ENCODE results near the gene RPL36A. TPM values are rescaled to one million over a fixed set of nuclear protein-coding genes. Genes with fewer than 3 reads are reported as not detected.

Gene RPL36A
- total RNA-seq, 2 experiments from 2014 or later: 340 to 709 TPM

GRCh38 chrX:101394372-101394771 lies 3.6 kb downstream of the RPL36A start:
- ChIA-PET CTCF (no interaction called here), POLR2A (interaction anchor here (0.6 kb wide), 1 partner anchor 12 kb away, joined by 3 read pairs; no protein-coding TSS in a partner anchor)
- Mint-ChIP-seq H3K27ac (peak overlapping the region; percentile 31), H3K4me3 (peak overlapping the region; percentile 95), H3K4me1 (peaks cover 6% of the 10 kb centered on the region), H3K27me3 (no peaks in the 10 kb centered on the region), H3K9me3 (ENCODE audit: low read depth) (no peaks in the 10 kb centered on the region), H3K36me3 (ENCODE audit: low read depth) (peaks cover 45% of the 10 kb centered on the region)
- intact Hi-C loops (cut with DNase I, micrococcal nuclease): loop anchor here in 1 of 2 experiments (5.0 kb wide), 4 partner anchors 297 to 572 kb away; partner anchors contain the start of genes CENPI, CSTF2, TRMT2B and ZMAT1
- no peak for DNase-seq
- no peak for ATAC-seq

- ChIA-PET POLR2A (no interaction called here), CTCF (interaction anchor here (0.6 kb wide), 1 partner anchor 33 kb away, joined by 3 read pairs; no protein-coding TSS in a partner anchor)
- Mint-ChIP-seq H3K9me3 (ENCODE audit: low read depth) (no peaks in the 10 kb centered on the region), H3K4me3 (no peak overlapping the region), H3K27ac (peak overlapping the region; percentile 58), H3K4me1 (peaks cover 6% of the 10 kb centered on the region), H3K36me3 (ENCODE audit: low read depth) (peaks cover 54% of the 10 kb centered on the region), H3K27me3 (no peaks in the 10 kb centered on the region)
- DNase-seq: no peak
- ATAC-seq: no peak
- intact Hi-C loops (cut with DNase I, micrococcal nuclease): no loop called here
These were observed 5.0 kb downstream of the RPL36A start for GRCh38 chrX:101395789-101396188.

- ChIA-PET POLR2A (no interaction called here), CTCF (no interaction called here)
- Mint-ChIP-seq H3K9me3 (ENCODE audit: low read depth) (no peaks in the 10 kb centered on the region), H3K4me3 (no peak overlapping the region), H3K36me3 (ENCODE audit: low read depth) (peaks cover 40% of the 10 kb centered on the region), H3K27ac (no peak overlapping the region), H3K4me1 (peaks cover 6% of the 10 kb centered on the region), H3K27me3 (no peaks in the 10 kb centered on the region)
- intact Hi-C loops (cut with DNase I, micrococcal nuclease): no loop called here
- DNase-seq (no peak), ATAC-seq (no peak)
These were observed 7.0 kb downstream of the RPL36A start for GRCh38 chrX:101397779-101398178.

GRCh38 chrX:101398694-101399093 lies 7.9 kb downstream of the RPL36A start:
- CTCF ChIA-PET: no interaction called here

GRCh38 chrX:101399825-101400224 lies 9.0 kb downstream of the RPL36A start:
- H3K9me3 Mint-ChIP-seq (ENCODE audit: low read depth): no peaks in the 10 kb centered on the region
- ChIA-PET POLR2A (no interaction called here), CTCF (no interaction called here)
- H3K27ac Mint-ChIP-seq: no peak overlapping the region
- ATAC-seq: no peak
- intact Hi-C loops (cut with DNase I, micrococcal nuclease): no loop called here
- no peak for DNase-seq
- peaks cover 35% of the 10 kb centered on the region for H3K36me3 Mint-ChIP-seq (ENCODE audit: low read depth)
- H3K27me3 Mint-ChIP-seq: no peaks in the 10 kb centered on the region
- no peak overlapping the region for H3K4me3 Mint-ChIP-seq
- peaks cover 3% of the 10 kb centered on the region for H3K4me1 Mint-ChIP-seq

More at GRCh38 chrX:101398694-101399093, 7.9 kb downstream of the RPL36A start:
- no peaks in the 10 kb centered on the region for H3K9me3 Mint-ChIP-seq (ENCODE audit: low read depth)
- no peaks in the 10 kb centered on the region for H3K27me3 Mint-ChIP-seq
- POLR2A ChIA-PET: no interaction called here
- peaks cover 33% of the 10 kb centered on the region for H3K36me3 Mint-ChIP-seq (ENCODE audit: low read depth)
- intact Hi-C loops (cut with DNase I, micrococcal nuclease): no loop called here
- H3K4me3 Mint-ChIP-seq: no peak overlapping the region
- no peak for DNase-seq
- ATAC-seq: no peak
- H3K27ac Mint-ChIP-seq: no peak overlapping the region
- H3K4me1 Mint-ChIP-seq: peaks cover 3% of the 10 kb centered on the region

GRCh38 chrX:101407167-101407747 lies 16.4 kb downstream of the RPL36A start:
- Mint-ChIP-seq H3K9me3 (ENCODE audit: low read depth) (no peaks in the 10 kb centered on the region), H3K36me3 (ENCODE audit: low read depth) (peaks cover 20% of the 10 kb centered on the region), H3K27me3 (no peaks in the 10 kb centered on the region), H3K27ac (peak overlapping the region; percentile 97), H3K4me1 (peaks cover 21% of the 10 kb centered on the region), H3K4me3 (peak overlapping the region; percentile 97)
- intact Hi-C loops (cut with DNase I, micrococcal nuclease): loop anchor here (1.0 to 5.0 kb wide), 5 partner anchors 16 to 585 kb away; partner anchors contain the start of genes ARMCX2 (in 1 of the 2), CENPI (in 1 of the 2), CSTF2 (in 1 of the 2) and RPL36A (in 1 of the 2)
- DNase-seq (no peak), ATAC-seq (no peak)
- POLR2A ChIA-PET: interaction anchor here (1.3 kb wide), 1 partner anchor 17 kb away, joined by 9 read pairs; the partner anchor contains the start of gene RPL36A
- CTCF ChIA-PET: no interaction called here

- ChIA-PET CTCF (no interaction called here), POLR2A (interaction anchor here (1.3 kb wide), 1 partner anchor 17 kb away, joined by 9 read pairs; the partner anchor contains the start of gene RPL36A)
- Mint-ChIP-seq H3K36me3 (ENCODE audit: low read depth) (peaks cover 23% of the 10 kb centered on the region), H3K9me3 (ENCODE audit: low read depth) (no peaks in the 10 kb centered on the region), H3K27me3 (no peaks in the 10 kb centered on the region), H3K27ac (peak within 1 kb of the TSS; percentile 97), H3K4me3 (peak within 1 kb of the TSS; percentile 97), H3K4me1 (peaks cover 26% of the 10 kb centered on the region)
- ATAC-seq (peak; percentile 94), DNase-seq (peak; percentile 91)
- intact Hi-C loops (cut with DNase I, micrococcal nuclease): loop anchor here (1.0 to 5.0 kb wide), 8 partner anchors 17 to 586 kb away; partner anchors contain the start of genes TIMM8A (in 2 of the 2), ARMCX2 (in 1 of the 2), CENPI (in 1 of the 2) and CSTF2 (in 1 of the 2)
These were observed 17.1 kb downstream of the RPL36A start, which contains the start of the genes GLA and HNRNPH2 for GRCh38 chrX:101407748-101408531. GLA (minus strand) TSS chrX:101407925; CDS start chrX:101407903, 22 bp downstream. HNRNPH2 (plus strand) TSS chrX:101408222; CDS start chrX:101411989, 3,767 bp downstream.

GRCh38 chrX:101408532-101408841 lies 17.7 kb downstream of the RPL36A start:
- intact Hi-C loops (cut with DNase I, micrococcal nuclease): loop anchor here (1.0 to 5.0 kb wide), 6 partner anchors 18 to 586 kb away; partner anchors contain the start of genes TIMM8A (in 2 of the 2), CENPI (in 1 of the 2), CSTF2 (in 1 of the 2) and TRMT2B (in 1 of the 2)
- peak overlapping the region; percentile 97 for H3K4me3 Mint-ChIP-seq
- no peaks in the 10 kb centered on the region for H3K9me3 Mint-ChIP-seq (ENCODE audit: low read depth)
- CTCF ChIA-PET: interaction anchor here (0.6 kb wide), 1 partner anchor 18 kb away, joined by 3 read pairs; the partner anchor contains the start of gene RPL36A
- DNase-seq: no peak
- POLR2A ChIA-PET: no interaction called here
- H3K27ac Mint-ChIP-seq: peak overlapping the region; percentile 97
- H3K36me3 Mint-ChIP-seq (ENCODE audit: low read depth): peaks cover 26% of the 10 kb centered on the region
- H3K27me3 Mint-ChIP-seq: no peaks in the 10 kb centered on the region
- peak; percentile 42 for ATAC-seq
- H3K4me1 Mint-ChIP-seq: peaks cover 32% of the 10 kb centered on the region

GRCh38 chrX:101409043-101409442 lies 18.2 kb downstream of the RPL36A start:
- Mint-ChIP-seq H3K4me1 (peaks cover 35% of the 10 kb centered on the region), H3K27ac (peak overlapping the region; percentile 90), H3K27me3 (no peaks in the 10 kb centered on the region), H3K4me3 (peak overlapping the region; percentile 97), H3K9me3 (ENCODE audit: low read depth) (no peaks in the 10 kb centered on the region), H3K36me3 (ENCODE audit: low read depth) (peaks cover 21% of the 10 kb centered on the region)
- ChIA-PET CTCF (interaction anchor here (0.6 kb wide), 1 partner anchor 18 kb away, joined by 3 read pairs; the partner anchor contains the start of gene RPL36A), POLR2A (no interaction called here)
- ATAC-seq: no peak
- intact Hi-C loops (cut with DNase I, micrococcal nuclease): loop anchor here in 1 of 2 experiments (2.0 to 5.0 kb wide), 4 partner anchors 312 to 587 kb away; partner anchors contain the start of genes CENPI, CSTF2, TRMT2B and ZMAT1
- no peak for DNase-seq

GRCh38 chrX:101410461-101410860 lies 19.6 kb downstream of the RPL36A start:
- Mint-ChIP-seq H3K27me3 (no peaks in the 10 kb centered on the region), H3K4me3 (peak overlapping the region; percentile 97), H3K27ac (peak overlapping the region; percentile 82), H3K36me3 (ENCODE audit: low read depth) (peaks cover 21% of the 10 kb centered on the region), H3K4me1 (peaks cover 42% of the 10 kb centered on the region), H3K9me3 (ENCODE audit: low read depth) (no peaks in the 10 kb centered on the region)
- ChIA-PET POLR2A (no interaction called here), CTCF (no interaction called here)
- no peak for ATAC-seq
- no peak for DNase-seq
- intact Hi-C loops (cut with DNase I, micrococcal nuclease): loop anchor here (5.0 to 10.0 kb wide), 5 partner anchors 144 to 1244 kb away; partner anchors contain the start of genes ARMCX1 (in 1 of the 2), ARMCX5 (in 1 of the 2), GPRASP1 (in 1 of the 2) and ZMAT1 (in 1 of the 2)

- intact Hi-C loops (cut with DNase I, micrococcal nuclease): loop anchor here (5.0 to 10.0 kb wide), 5 partner anchors 143 to 1243 kb away; partner anchors contain the start of genes ARMCX1 (in 1 of the 2), ARMCX5 (in 1 of the 2), GPRASP1 (in 1 of the 2) and ZMAT1 (in 1 of the 2)
- POLR2A ChIA-PET: no interaction called here
- H3K9me3 Mint-ChIP-seq (ENCODE audit: low read depth): no peaks in the 10 kb centered on the region
- CTCF ChIA-PET: no interaction called here
- no peak overlapping the region for H3K4me3 Mint-ChIP-seq
- no peaks in the 10 kb centered on the region for H3K27me3 Mint-ChIP-seq
- peaks cover 21% of the 10 kb centered on the region for H3K36me3 Mint-ChIP-seq (ENCODE audit: low read depth)
- ATAC-seq (no peak), DNase-seq (no peak)
- peaks cover 47% of the 10 kb centered on the region for H3K4me1 Mint-ChIP-seq
- H3K27ac Mint-ChIP-seq: no peak overlapping the region
These were observed 21.2 kb downstream of the RPL36A start for GRCh38 chrX:101411984-101412383.
